HG03558 (cell line): ENCODE data around the gene BEX4.
"Not testable (repeated sequence)": the region's sequence is repeated elsewhere in the genome, so short reads cannot be mapped to it uniquely, and the experiment has no call there.

Experiments used
- ATAC-seq: cut with Tn5 transposase; IDR thresholded peaks from one replicate; pipeline ENCODE4 v1.9.1; 2021; ENCODE audit warnings: moderate number of reproducible peaks; ENCODE audit not compliant: unreplicated experiment; ENCODE audit errors: extremely low read depth

The BEX4 gene

GRCh38 chrX:103235608-103236007 is 20.7 kb downstream of the BEX4 start:
- ATAC-seq = not testable (repeated sequence)

- no peak for ATAC-seq
These were observed 21.4 kb downstream of the BEX4 start for GRCh38 chrX:103236296-103236695.

- ATAC-seq = no peak
These were observed 25.2 kb downstream of the BEX4 start for GRCh38 chrX:103240155-103240554.

GRCh38 chrX:103248553-103248952 is 33.6 kb downstream of the BEX4 start:
- no peak for ATAC-seq

GRCh38 chrX:103249805-103250204 is 34.9 kb downstream of the BEX4 start:
- ATAC-seq = no peak

- no peak for ATAC-seq
These were observed 36.1 kb downstream of the BEX4 start for GRCh38 chrX:103250977-103251376.

- no peak for ATAC-seq
These were observed 38.7 kb downstream of the BEX4 start for GRCh38 chrX:103253608-103254007.

GRCh38 chrX:103254171-103254824 is 39.4 kb downstream of the BEX4 start:
- ATAC-seq = no peak

GRCh38 chrX:103254921-103255493 is 40.1 kb downstream of the BEX4 start, which contains the start of gene TCEAL8:
TCEAL8 (minus strand) TSS chrX:103255155; CDS start chrX:103253979, 1,176 bp downstream.
- ATAC-seq = peak; percentile 77

- no peak for ATAC-seq
These were observed 41.7 kb downstream of the BEX4 start for GRCh38 chrX:103256651-103257050.

- no peak for ATAC-seq
These were observed 43.4 kb downstream of the BEX4 start for GRCh38 chrX:103258275-103258674.
